Naive thymus-derived CD8-positive, alpha-beta T cell (primary cell): ENCODE measurements around the gene UGT1A5. TPM values are rescaled to one million over a fixed set of nuclear protein-coding genes. Genes with fewer than 3 reads are reported as not detected.
"Not testable (repeated sequence)": the region's sequence is repeated elsewhere in the genome, so short reads cannot be mapped to it uniquely, and the experiment has no call there.

Source experiments
- ATAC-seq, 2 donors: fragments of 150-1000 bp; cut with Tn5 transposase in 1 of 2; sonication (Bioruptor Pico), chemical (Tn5 transposase) in 1 of 2; 1 replicate in 1 of 2; 2 replicates in 1 of 2; pipeline ENCODE4 v1.10.0; 2021; ENCODE audit warnings: mild to moderate bottlenecking in 2 of 2, moderate library complexity in 2 of 2
- POLR2A ChIA-PET: fragments of 350-600 bp; sonication (Branson Sonifier 250); formaldehyde crosslinking; loops from one replicate; lab custom pipeline; 2021; ENCODE audit warnings: antibody characterized with exemption; lab: Charles Lee
- DNase-seq, 10 donors: peaks; one replicate each; pipeline versions ENCODE4 v3.0.0 to v3.0.0-alpha.2; 2020 to 2022
- H3K27ac Mint-ChIP-seq, 10 donors: one replicate each; pipeline ENCODE4 v1.8.0; 2020 to 2022; ENCODE audit warnings: mild to moderate bottlenecking in 10 of 10, mixed read lengths in 10 of 10, moderate library complexity in 4 of 10, inconsistent platforms in 1 of 10
- H3K27me3 Mint-ChIP-seq, 5 donors: one replicate each; pipeline ENCODE4 v1.8.0; 2021 to 2022; ENCODE audit warnings: mixed read lengths in 5 of 5
- H3K36me3 Mint-ChIP-seq, 3 donors: one replicate each; pipeline ENCODE4 v1.8.0; 2020 to 2022; ENCODE audit warnings: mixed read lengths in 3 of 3, mild to moderate bottlenecking in 2 of 3, inconsistent platforms in 1 of 3
- H3K4me1 Mint-ChIP-seq, 4 donors: one replicate each; pipeline ENCODE4 v1.8.0; 2021 to 2022; ENCODE audit warnings: mixed read lengths in 4 of 4
- H3K4me3 Mint-ChIP-seq, 10 donors: one replicate each; pipeline ENCODE4 v1.8.0; 2020 to 2022; ENCODE audit warnings: mild to moderate bottlenecking in 10 of 10, mixed read lengths in 10 of 10, moderate library complexity in 6 of 10, inconsistent platforms in 1 of 10
- H3K9me3 Mint-ChIP-seq, 9 donors: one replicate each; pipeline ENCODE4 v1.8.0; 2020 to 2022; ENCODE audit warnings: mixed read lengths in 9 of 9, mild to moderate bottlenecking in 3 of 9, inconsistent platforms in 1 of 9, moderate library complexity in 1 of 9
- polyA plus RNA-seq, 3 donors: library from polyadenylated mRNA; unstranded; fragments of 300-500 nt; fragmentation: Illumina TruSeq; gene quantifications; one replicate each; pipeline ENCODE4 v1.2.3, GENCODE V29; 2021
- total RNA-seq, 8 experiments: library from RNA in 2 of 8; stranded (reverse) in 2 of 8; gene quantifications; one replicate each; pipeline ENCODE4 v1.2.3 and lab custom pipeline; 2021 to 2026

The UGT1A5 gene
- total and polyA plus RNA-seq, 5 experiments from 2014 or later = not detected

- H3K27me3 Mint-ChIP-seq, H3K4me1 Mint-ChIP-seq, ATAC-seq, POLR2A ChIA-PET, H3K4me3 Mint-ChIP-seq, H3K36me3 Mint-ChIP-seq, H3K27ac Mint-ChIP-seq, DNase-seq: not testable (repeated sequence)
- H3K9me3 Mint-ChIP-seq = peaks cover 0 to 19% (median 3%) of the 10 kb centered on the region in 9 donors
Observed at GRCh38 chr2:233700842-233701241, 11.9 kb upstream of the UGT1A5 start.

- POLR2A ChIA-PET = no interaction called here
- no peak overlapping the region for H3K4me3 Mint-ChIP-seq
- ATAC-seq = no peak
Observed at GRCh38 chr2:233702238-233702637, 10.5 kb upstream of the UGT1A5 start.

GRCh38 chr2:233705911-233706506, 6.7 kb upstream of the UGT1A5 start:
- Mint-ChIP-seq H3K9me3 (peaks cover 0 to 19% (median 3%) of the 10 kb centered on the region in 9 donors), H3K36me3 (no peaks in the 10 kb centered on the region), H3K27ac (no peak overlapping the region), H3K27me3 (peaks cover 0 to 10% (median 4%) of the 10 kb centered on the region in 5 donors), H3K4me1 (no peaks in the 10 kb centered on the region), H3K4me3 (no peak overlapping the region)
- POLR2A ChIA-PET = interaction anchor here (0.6 kb wide), 1 partner anchor 259 kb away, joined by 8 read pairs; no protein-coding TSS in a partner anchor
- no peak for DNase-seq
- no peak for ATAC-seq

More at GRCh38 chr2:233702238-233702637, 10.5 kb upstream of the UGT1A5 start:
- no peaks in the 10 kb centered on the region for H3K4me1 Mint-ChIP-seq
- H3K36me3 Mint-ChIP-seq = no peaks in the 10 kb centered on the region
- no peak for DNase-seq
- H3K9me3 Mint-ChIP-seq = peaks cover 0 to 19% (median 3%) of the 10 kb centered on the region in 9 donors
- no peak overlapping the region for H3K27ac Mint-ChIP-seq
- H3K27me3 Mint-ChIP-seq = peaks cover 0 to 7% (median 2%) of the 10 kb centered on the region in 5 donors

- no peaks in the 10 kb centered on the region for H3K36me3 Mint-ChIP-seq
- ATAC-seq (no peak), DNase-seq (no peak)
- no peak overlapping the region for H3K27ac Mint-ChIP-seq
- POLR2A ChIA-PET = no interaction called here
- H3K4me1 Mint-ChIP-seq = peaks cover 0 to 2% (median 0%) of the 10 kb centered on the region in 4 donors
- peaks cover 0 to 19% (median 3%) of the 10 kb centered on the region in 9 donors for H3K9me3 Mint-ChIP-seq
- H3K4me3 Mint-ChIP-seq = no peak overlapping the region
- peaks cover 3 to 11% (median 8%) of the 10 kb centered on the region in 5 donors for H3K27me3 Mint-ChIP-seq
Observed at GRCh38 chr2:233706720-233707119, 6.0 kb upstream of the UGT1A5 start.

- POLR2A ChIA-PET = no interaction called here
- Mint-ChIP-seq H3K9me3 (peaks cover 0 to 17% (median 3%) of the 10 kb centered on the region in 9 donors), H3K27ac (no peak overlapping the region), H3K36me3 (no peaks in the 10 kb centered on the region), H3K27me3 (peaks cover 3 to 21% (median 9%) of the 10 kb centered on the region in 5 donors), H3K4me3 (no peak overlapping the region), H3K4me1 (peaks cover 0 to 2% (median 0%) of the 10 kb centered on the region in 4 donors)
- ATAC-seq (no peak), DNase-seq (no peak)
Observed at GRCh38 chr2:233707940-233708644, 4.6 kb upstream of the UGT1A5 start.

- Mint-ChIP-seq H3K4me1 (peaks cover 0 to 6% (median 2%) of the 10 kb centered on the region in 4 donors), H3K9me3 (peaks cover 0 to 9% (median 3%) of the 10 kb centered on the region in 9 donors), H3K27ac (no peak overlapping the region), H3K4me3 (no peak overlapping the region), H3K36me3 (no peaks in the 10 kb centered on the region), H3K27me3 (peaks cover 4 to 28% (median 10%) of the 10 kb centered on the region in 5 donors)
- DNase-seq (no peak), ATAC-seq (no peak)
- POLR2A ChIA-PET = no interaction called here
Observed at GRCh38 chr2:233708942-233709341, 3.8 kb upstream of the UGT1A5 start.

GRCh38 chr2:233711312-233712008, 1.2 kb upstream of the UGT1A5 start:
- Mint-ChIP-seq H3K4me1 (peaks cover 0 to 6% (median 2%) of the 10 kb centered on the region in 4 donors), H3K9me3 (no peaks in the 10 kb centered on the region), H3K36me3 (no peaks in the 10 kb centered on the region), H3K27me3 (peaks cover 4 to 40% (median 19%) of the 10 kb centered on the region in 5 donors), H3K27ac (no peak overlapping the region), H3K4me3 (no peak overlapping the region)
- ATAC-seq = peak; percentile 54 to 74
- POLR2A ChIA-PET = no interaction called here
- DNase-seq = peak; percentile 22 to 83 (median 56)

GRCh38 chr2:233713262-233713615, 532 bp downstream of the UGT1A5 start:
- Mint-ChIP-seq H3K27ac (no peak overlapping the region), H3K4me3 (peak overlapping the region in 1 of 10 donors; percentile 52), H3K27me3 (peaks cover 7 to 57% (median 26%) of the 10 kb centered on the region in 5 donors), H3K36me3 (no peaks in the 10 kb centered on the region), H3K4me1 (peaks cover 0 to 6% (median 2%) of the 10 kb centered on the region in 4 donors), H3K9me3 (no peaks in the 10 kb centered on the region)
- ATAC-seq (no peak), DNase-seq (no peak)
- POLR2A ChIA-PET = no interaction called here

GRCh38 chr2:233714121-233714520, 1.4 kb downstream of the UGT1A5 start:
- Mint-ChIP-seq H3K4me1 (peaks cover 0 to 6% (median 2%) of the 10 kb centered on the region in 4 donors), H3K4me3 (no peak overlapping the region), H3K27ac (no peak overlapping the region), H3K27me3 (peaks cover 9 to 66% (median 26%) of the 10 kb centered on the region in 5 donors), H3K36me3 (no peaks in the 10 kb centered on the region), H3K9me3 (no peaks in the 10 kb centered on the region)
- DNase-seq (no peak), ATAC-seq (no peak)
- POLR2A ChIA-PET = no interaction called here

- H3K27ac Mint-ChIP-seq = peak within 1 kb of the TSS in 1 of 10 donors; percentile 9
Observed at GRCh38 chr2:233718552-233718951, 5.8 kb downstream of the UGT1A5 start, which contains the start of gene UGT1A4. TSS of gene UGT1A4 (plus strand) at chr2:233718736. CDS start at chr2:233718821, 85 bp downstream.

GRCh38 chr2:233728723-233729301, 16.1 kb downstream of the UGT1A5 start, which contains the start of gene UGT1A3:
TSS of gene UGT1A3 (plus strand) at chr2:233729042. CDS start at chr2:233729127, 85 bp downstream.
- no peaks in the 10 kb centered on the region for H3K36me3 Mint-ChIP-seq
- H3K4me1 Mint-ChIP-seq = no peaks in the 10 kb centered on the region
- POLR2A ChIA-PET = no interaction called here

More at GRCh38 chr2:233718552-233718951, 5.8 kb downstream of the UGT1A5 start, which contains the start of gene UGT1A4:
- no peak within 1 kb of the TSS for H3K4me3 Mint-ChIP-seq
- POLR2A ChIA-PET = no interaction called here
- peaks cover 0 to 1% (median under 1%) of the 10 kb centered on the region in 4 donors for H3K4me1 Mint-ChIP-seq
- no peak for DNase-seq
- no peak for ATAC-seq
- H3K9me3 Mint-ChIP-seq = no peaks in the 10 kb centered on the region
- peaks cover 14 to 63% (median 29%) of the 10 kb centered on the region in 5 donors for H3K27me3 Mint-ChIP-seq
- H3K36me3 Mint-ChIP-seq = no peaks in the 10 kb centered on the region

More at GRCh38 chr2:233728723-233729301, 16.1 kb downstream of the UGT1A5 start, which contains the start of gene UGT1A3:
- Mint-ChIP-seq H3K4me3 (no peak within 1 kb of the TSS), H3K9me3 (peaks cover 0 to 3% (median 0%) of the 10 kb centered on the region in 9 donors), H3K27me3 (peaks cover 4 to 53% (median 18%) of the 10 kb centered on the region in 5 donors), H3K27ac (no peak within 1 kb of the TSS)
- no peak for ATAC-seq
- no peak for DNase-seq
